ENCODE measurements around the gene ADGRV1. TPM values are rescaled to one million over a fixed set of nuclear protein-coding genes. Genes with fewer than 3 reads are reported as not detected.

The ADGRV1 gene
- total and polyA plus RNA-seq, 8 donors = 0.75 to 10.3 (median 4.0) TPM

DNA sequence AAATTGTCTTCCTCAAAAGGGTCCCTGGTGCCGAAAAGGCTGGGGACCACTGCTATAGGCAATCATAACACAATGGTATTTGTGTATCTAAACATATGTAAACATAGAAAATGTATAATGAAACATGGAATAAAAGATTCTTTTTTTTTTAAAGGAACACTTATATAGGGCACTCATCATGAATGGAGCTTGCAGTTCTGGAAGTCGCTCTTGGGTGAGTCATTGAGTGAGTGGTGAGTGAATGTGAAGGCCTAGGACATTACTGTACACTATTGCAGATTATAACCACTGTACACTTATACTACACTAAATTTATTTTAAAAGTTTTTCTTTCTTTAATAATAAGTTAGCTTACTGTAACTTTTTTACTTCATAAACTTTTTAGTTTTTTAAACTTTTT, 648.1 kb downstream of the ADGRV1 start:
- TF ChIP-seq POLR2AphosphoS5 (IDR thresholded peaks at IDR 0.05) = no peak
- TF ChIP-seq, protein P1, sequence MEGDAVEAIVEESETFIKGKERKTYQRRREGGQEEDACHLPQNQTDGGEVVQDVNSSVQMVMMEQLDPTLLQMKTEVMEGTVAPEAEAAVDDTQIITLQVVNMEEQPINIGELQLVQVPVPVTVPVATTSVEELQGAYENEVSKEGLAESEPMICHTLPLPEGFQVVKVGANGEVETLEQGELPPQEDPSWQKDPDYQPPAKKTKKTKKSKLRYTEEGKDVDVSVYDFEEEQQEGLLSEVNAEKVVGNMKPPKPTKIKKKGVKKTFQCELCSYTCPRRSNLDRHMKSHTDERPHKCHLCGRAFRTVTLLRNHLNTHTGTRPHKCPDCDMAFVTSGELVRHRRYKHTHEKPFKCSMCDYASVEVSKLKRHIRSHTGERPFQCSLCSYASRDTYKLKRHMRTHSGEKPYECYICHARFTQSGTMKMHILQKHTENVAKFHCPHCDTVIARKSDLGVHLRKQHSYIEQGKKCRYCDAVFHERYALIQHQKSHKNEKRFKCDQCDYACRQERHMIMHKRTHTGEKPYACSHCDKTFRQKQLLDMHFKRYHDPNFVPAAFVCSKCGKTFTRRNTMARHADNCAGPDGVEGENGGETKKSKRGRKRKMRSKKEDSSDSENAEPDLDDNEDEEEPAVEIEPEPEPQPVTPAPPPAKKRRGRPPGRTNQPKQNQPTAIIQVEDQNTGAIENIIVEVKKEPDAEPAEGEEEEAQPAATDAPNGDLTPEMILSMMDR (IDR thresholded peaks at IDR 0.05) = no peak
- TF ChIP-seq EP300 (IDR thresholded peaks at IDR 0.05) = no peak
- no peak for TF ChIP-seq POLR2A (IDR thresholded peaks at IDR 0.05)
- H3K36me3 ChIP-seq = no peaks in the 10 kb centered on the region
- DNase-seq = no peak
- no peaks in the 10 kb centered on the region for H3K27me3 ChIP-seq
- no peak overlapping the region for H3K4me3 ChIP-seq
- H3K27ac ChIP-seq = no peak overlapping the region
- peaks cover 0 to 6% (median under 1%) of the 10 kb centered on the region in 4 donors for H3K4me1 ChIP-seq
- 90 to 98% (median 93%) methylated on average over 2 of the region's 2 CpGs for WGBS, 5 donors
- H3K9me3 ChIP-seq = no peaks in the 10 kb centered on the region
- intact Hi-C loops (cut with DNase I; ENCODE audit: low total_unique reads) = no loop called here

DNA sequence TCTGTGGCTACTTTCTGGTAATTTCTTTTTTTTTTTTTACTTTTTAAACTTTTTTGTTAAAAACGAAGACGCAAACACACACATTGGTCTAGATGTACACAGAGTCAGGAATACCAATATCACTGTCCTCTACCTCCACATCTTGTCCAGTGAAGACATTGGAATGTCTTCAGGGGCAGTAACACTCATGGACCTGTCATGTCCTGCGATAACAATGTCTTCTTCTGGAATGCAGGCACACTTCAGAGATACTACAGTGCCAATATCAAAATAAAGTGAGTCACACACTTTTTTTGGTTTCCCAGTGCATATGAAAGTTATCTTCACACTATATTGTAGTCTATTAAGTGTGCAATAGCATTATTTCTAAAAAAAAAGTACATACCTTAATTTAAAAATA, 648.7 kb downstream of the ADGRV1 start:
- no peak for DNase-seq
- Histone ChIP-seq H3K9me3 (no peaks in the 10 kb centered on the region), H3K4me3 (no peak overlapping the region), H3K4me1 (peaks cover 0 to 12% (median 3%) of the 10 kb centered on the region in 4 donors), H3K27ac (no peak overlapping the region), H3K27me3 (no peaks in the 10 kb centered on the region), H3K36me3 (no peaks in the 10 kb centered on the region)
- no peak for TF ChIP-seq EP300 (IDR thresholded peaks at IDR 0.05)
- TF ChIP-seq POLR2A (IDR thresholded peaks at IDR 0.05) = no peak
- TF ChIP-seq POLR2AphosphoS5 (IDR thresholded peaks at IDR 0.05) = no peak
- TF ChIP-seq, protein P1 (IDR thresholded peaks at IDR 0.05) = no peak
- 93 to 98% (median 96%) methylated on average over 3 of the region's 3 CpGs for WGBS, 5 donors
- intact Hi-C loops (cut with DNase I; ENCODE audit: low total_unique reads) = no loop called here

- intact Hi-C loops (cut with DNase I; ENCODE audit: low total_unique reads) = no loop called here
- 47 to 55% (median 50%) methylated on average over 6 of the region's 6 CpGs for WGBS, 5 donors
- no peaks in the 10 kb centered on the region for H3K27me3 ChIP-seq
- peak overlapping the region in 3 of 5 donors; percentile 17 to 60 (median 32) for H3K27ac ChIP-seq
- no peaks in the 10 kb centered on the region for H3K9me3 ChIP-seq
- peak in 1 of 2 donors; percentile 32 for DNase-seq
- TF ChIP-seq POLR2A (IDR thresholded peaks at IDR 0.05) = no peak
- TF ChIP-seq POLR2AphosphoS5 (IDR thresholded peaks at IDR 0.05) = no peak
- TF ChIP-seq, protein P1 (IDR thresholded peaks at IDR 0.05) = no peak
- TF ChIP-seq EP300 (IDR thresholded peaks at IDR 0.05) = no peak
- no peak overlapping the region for H3K4me3 ChIP-seq
- H3K36me3 ChIP-seq = no peaks in the 10 kb centered on the region
- H3K4me1 ChIP-seq = peaks cover 0 to 20% (median 7%) of the 10 kb centered on the region in 4 donors
Observed at GRCh38 chr5:91211997-91212713, 653.6 kb downstream of the ADGRV1 start.

DNA sequence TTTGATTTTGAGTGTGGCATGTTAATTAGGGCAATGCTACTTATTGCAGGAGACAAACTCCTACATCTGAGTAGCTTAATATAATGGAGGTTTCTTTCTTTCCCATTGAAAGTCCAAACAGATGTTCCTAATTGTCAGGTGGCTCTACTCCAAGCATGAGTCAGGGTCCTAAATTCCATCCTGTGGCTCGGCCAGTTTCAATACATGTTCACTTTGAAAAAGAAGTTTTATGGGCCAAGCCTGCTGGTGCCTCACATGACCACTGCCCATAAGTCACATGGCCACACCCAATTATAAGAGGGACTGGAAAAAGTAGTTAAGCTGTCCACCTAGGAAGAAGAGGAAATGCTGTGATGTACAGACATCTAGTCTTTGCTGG, 654.1 kb downstream of the ADGRV1 start:
- Histone ChIP-seq H3K36me3 (no peaks in the 10 kb centered on the region), H3K27ac (peak overlapping the region in 3 of 5 donors; percentile 17 to 60 (median 32)), H3K9me3 (no peaks in the 10 kb centered on the region), H3K4me1 (peaks cover 0 to 20% (median 7%) of the 10 kb centered on the region in 4 donors), H3K27me3 (no peaks in the 10 kb centered on the region), H3K4me3 (no peak overlapping the region)
- 38 to 83% (median 67%) methylated on average over 1 of the region's 1 CpG for WGBS, 5 donors
- intact Hi-C loops (cut with DNase I; ENCODE audit: low total_unique reads) = no loop called here
- no peak for TF ChIP-seq EP300 (IDR thresholded peaks at IDR 0.05)
- peak in 1 of 2 donors; percentile 73 for DNase-seq

Other genes with a start within 250 kb of the ADGRV1 start
- 10 to 100 TPM in 2 of 5 donors, 1 to 10 TPM in 2, not detected in 1; 1.8 to 22.2 (median 8.7) TPM for gene CETN3, start 149.0 kb upstream of the ADGRV1 start, total RNA-seq
- 10 to 100 TPM; 15.8 to 19.9 (median 18.3) TPM for gene CETN3, start 149.0 kb upstream of the ADGRV1 start, polyA plus RNA-seq
- 1 to 10 TPM in 3 of 5 donors, under 1 TPM in 2; under 0.01 to 4.9 (median 3.0) TPM for gene MBLAC2, start 84.0 kb upstream of the ADGRV1 start, total RNA-seq
- 1 to 10 TPM in 2 of 3 donors, under 1 TPM in 1; 0.87 to 1.9 (median 1.8) TPM for gene MBLAC2, start 84.0 kb upstream of the ADGRV1 start, polyA plus RNA-seq
- 1 to 10 TPM in 1 of 5 donors, not detected in 4; 1.1 TPM for gene POLR3G, start 83.9 kb upstream of the ADGRV1 start, total RNA-seq
- gene POLR3G, start 83.9 kb upstream of the ADGRV1 start, polyA plus RNA-seq = 1 to 10 TPM in 1 of 3 donors, under 1 TPM in 2; 0.31 to 2.4 (median 0.95) TPM
- 10 to 100 TPM in 2 of 5 donors, 1 to 10 TPM in 3; 7.6 to 27.0 (median 8.1) TPM for gene LYSMD3, start 29.2 kb upstream of the ADGRV1 start, total RNA-seq
- 1 to 10 TPM; 3.9 to 6.3 (median 6.0) TPM for gene LYSMD3, start 29.2 kb upstream of the ADGRV1 start, polyA plus RNA-seq

All from stomach (tissue), 9 donors.